ENCODE results near the gene LRIT3. TPM values are rescaled to one million over a fixed set of nuclear protein-coding genes. Genes with fewer than 3 reads are reported as not detected.

Gene LRIT3
- total RNA-seq, 1 donor from 2014 or later: 0.15 TPM

GRCh38 chr4:109902559-109903251 is 54.8 kb downstream of the LRIT3 start:
- no peak for DNase-seq (ENCODE audit: low spot score)
- Histone ChIP-seq H4K20me1 (ENCODE audit: low read depth) (no peaks in the 10 kb centered on the region), H3K27ac (no peak overlapping the region), H3K27me3 (no peaks in the 10 kb centered on the region), H3K4me1 (no peaks in the 10 kb centered on the region), H3K4me2 (no peak overlapping the region), H3F3A (ENCODE audit: low read depth) (no peaks in the 10 kb centered on the region), H3K4me3 (no peak overlapping the region), H3K9ac (no peak overlapping the region), H3K9me3 (ENCODE audit: low read depth) (no peaks in the 10 kb centered on the region), H3K36me3 (no peaks in the 10 kb centered on the region), H2AFZ (replicated peaks) (no peak overlapping the region), H3K79me2 (ENCODE audit: low read depth) (no peaks in the 10 kb centered on the region)
- H3K36me3 Mint-ChIP-seq: no peaks in the 10 kb centered on the region
- H3K4me3 Mint-ChIP-seq: no peak overlapping the region
- no peak overlapping the region for H3K27ac Mint-ChIP-seq
- TF ChIP-seq EZH2 (IDR thresholded peaks at IDR 0.05) (no peak), CTCF (IDR thresholded peaks at IDR 0.05) (no peak), EZH2phosphoT487 (IDR thresholded peaks at IDR 0.05) (no peak)
- H3K4me1 Mint-ChIP-seq: no peaks in the 10 kb centered on the region
- peaks cover 20% of the 10 kb centered on the region for H3K9me3 Mint-ChIP-seq
- peaks cover 4% of the 10 kb centered on the region for H3K27me3 Mint-ChIP-seq (ENCODE audit: insufficient read depth, low read depth)

- Mint-ChIP-seq H3K27ac (no peak overlapping the region), H3K27me3 (ENCODE audit: insufficient read depth, low read depth) (no peaks in the 10 kb centered on the region), H3K4me1 (peaks cover 24% of the 10 kb centered on the region), H3K36me3 (no peaks in the 10 kb centered on the region), H3K9me3 (peaks cover 8% of the 10 kb centered on the region), H3K4me3 (no peak overlapping the region)
- Histone ChIP-seq H3K4me1 (peaks cover 26% of the 10 kb centered on the region), H3K4me2 (no peak overlapping the region), H3K4me3 (no peak overlapping the region), H3K9me3 (ENCODE audit: low read depth) (no peaks in the 10 kb centered on the region), H2AFZ (replicated peaks) (no peak overlapping the region), H3K79me2 (ENCODE audit: low read depth) (no peaks in the 10 kb centered on the region), H3K27me3 (no peaks in the 10 kb centered on the region), H4K20me1 (ENCODE audit: low read depth) (no peaks in the 10 kb centered on the region), H3K36me3 (no peaks in the 10 kb centered on the region), H3F3A (ENCODE audit: low read depth) (peaks cover 8% of the 10 kb centered on the region), H3K27ac (no peak overlapping the region), H3K9ac (no peak overlapping the region)
- no peak for DNase-seq (ENCODE audit: low spot score)
- TF ChIP-seq CTCF (IDR thresholded peaks at IDR 0.05): no peak
- no peak for TF ChIP-seq EZH2 (IDR thresholded peaks at IDR 0.05)
- no peak for TF ChIP-seq EZH2phosphoT487 (IDR thresholded peaks at IDR 0.05)
These were observed 60.8 kb downstream of the LRIT3 start for GRCh38 chr4:109908731-109909130.

GRCh38 chr4:109910256-109910655 is 62.3 kb downstream of the LRIT3 start:
- no peak overlapping the region for H2AFZ ChIP-seq (replicated peaks)
- no peak overlapping the region for H3K4me2 ChIP-seq
- H3K27ac ChIP-seq: no peak overlapping the region
- H3K79me2 ChIP-seq (ENCODE audit: low read depth): no peaks in the 10 kb centered on the region
- peaks cover 8% of the 10 kb centered on the region for H3K9me3 Mint-ChIP-seq
- DNase-seq (ENCODE audit: low spot score): no peak
- no peaks in the 10 kb centered on the region for H3K27me3 Mint-ChIP-seq (ENCODE audit: insufficient read depth, low read depth)
- no peak overlapping the region for H3K27ac Mint-ChIP-seq
- no peaks in the 10 kb centered on the region for H4K20me1 ChIP-seq (ENCODE audit: low read depth)
- H3K4me3 Mint-ChIP-seq: no peak overlapping the region
- H3K36me3 ChIP-seq: no peaks in the 10 kb centered on the region
- H3K9me3 ChIP-seq (ENCODE audit: low read depth): no peaks in the 10 kb centered on the region
- TF ChIP-seq EZH2 (IDR thresholded peaks at IDR 0.05) (no peak), CTCF (IDR thresholded peaks at IDR 0.05) (no peak), EZH2phosphoT487 (IDR thresholded peaks at IDR 0.05) (no peak)
- peaks cover 36% of the 10 kb centered on the region for H3K4me1 Mint-ChIP-seq
- peaks cover 8% of the 10 kb centered on the region for H3F3A ChIP-seq (ENCODE audit: low read depth)
- H3K9ac ChIP-seq: no peak overlapping the region
- H3K36me3 Mint-ChIP-seq: no peaks in the 10 kb centered on the region
- H3K27me3 ChIP-seq: no peaks in the 10 kb centered on the region
- peaks cover 32% of the 10 kb centered on the region for H3K4me1 ChIP-seq
- no peak overlapping the region for H3K4me3 ChIP-seq
